Muscle of arm (tissue), 12 donors: ENCODE data around the gene LIN7A. TPM values are rescaled to one million over a fixed set of nuclear protein-coding genes. Genes with fewer than 3 reads are reported as not detected.
"Not testable (repeated sequence)": the region's sequence is repeated elsewhere in the genome, so short reads cannot be mapped to it uniquely, and the experiment has no call there.

ENCODE experiments used
- DNase-seq: peaks from one replicate; pipeline ENCODE4 v3.0.0-alpha.2; 2013
- polyA plus RNA-seq, 12 donors: library from polyadenylated mRNA; unstranded; fragments of 120-200 nt; gene quantifications; one replicate each; pipeline ENCODE4 v1.2.1, GENCODE V29; 2013; ENCODE audit not compliant: insufficient read length in 12 of 12

LIN7A gene
- polyA plus RNA-seq, 12 donors, result 2.3 to 9.1 (median 3.3) TPM; not detected in 1

DNA sequence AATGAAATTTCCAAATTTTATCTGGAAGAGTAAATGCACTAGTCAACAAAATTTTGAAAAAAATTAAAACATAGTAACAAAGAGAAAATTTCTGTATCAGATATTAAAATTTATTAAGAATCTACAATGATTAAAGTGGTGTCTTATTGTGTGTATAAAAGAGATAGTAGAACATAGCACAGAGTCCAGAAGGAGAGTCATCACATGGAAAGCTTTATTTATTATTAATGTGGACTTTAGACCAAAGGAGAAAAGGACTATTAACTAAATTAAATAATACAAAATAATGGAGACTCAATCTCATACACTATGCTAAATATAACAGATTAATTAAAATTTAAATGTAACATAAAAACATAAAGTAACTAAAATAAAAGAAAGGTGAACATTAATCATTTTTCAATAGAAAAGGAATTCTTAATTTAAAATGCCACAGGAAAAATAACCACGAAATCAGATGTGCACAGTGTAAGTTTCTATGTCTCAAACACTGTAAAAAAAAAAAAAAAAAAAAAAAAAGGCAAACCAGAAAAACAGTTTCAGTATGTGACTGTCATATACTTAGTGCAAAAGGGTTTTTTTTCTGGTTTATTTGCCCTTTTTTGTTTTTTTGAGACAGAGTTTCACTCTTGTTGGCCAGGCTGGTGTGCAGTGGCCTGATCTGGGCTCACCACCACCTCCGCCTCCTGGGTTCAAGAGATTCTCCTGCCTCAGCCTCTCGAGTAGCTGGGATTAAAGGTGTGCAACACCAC is 125.6 kb downstream of the LIN7A start:
- DNase-seq, result no peak

DNA sequence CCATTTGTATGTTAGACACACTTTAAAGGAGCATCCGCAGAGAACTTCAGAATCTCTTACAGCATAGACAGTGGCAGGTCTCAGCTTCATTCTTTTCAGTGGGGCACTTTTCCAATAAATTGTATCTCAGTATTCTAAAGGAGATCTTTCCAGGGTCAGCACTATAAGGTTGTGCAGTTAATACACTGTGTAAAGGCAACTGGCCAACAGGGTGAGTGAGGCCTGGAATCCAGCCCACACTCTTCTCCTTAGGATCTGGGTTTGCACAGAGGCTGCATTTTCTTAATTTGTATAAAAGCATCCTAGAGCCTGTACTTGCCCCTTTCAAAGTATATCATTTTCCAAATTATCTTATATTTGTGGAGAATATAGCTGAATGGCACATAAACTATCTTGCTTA is 126.9 kb downstream of the LIN7A start:
- DNase-seq, result no peak

DNA sequence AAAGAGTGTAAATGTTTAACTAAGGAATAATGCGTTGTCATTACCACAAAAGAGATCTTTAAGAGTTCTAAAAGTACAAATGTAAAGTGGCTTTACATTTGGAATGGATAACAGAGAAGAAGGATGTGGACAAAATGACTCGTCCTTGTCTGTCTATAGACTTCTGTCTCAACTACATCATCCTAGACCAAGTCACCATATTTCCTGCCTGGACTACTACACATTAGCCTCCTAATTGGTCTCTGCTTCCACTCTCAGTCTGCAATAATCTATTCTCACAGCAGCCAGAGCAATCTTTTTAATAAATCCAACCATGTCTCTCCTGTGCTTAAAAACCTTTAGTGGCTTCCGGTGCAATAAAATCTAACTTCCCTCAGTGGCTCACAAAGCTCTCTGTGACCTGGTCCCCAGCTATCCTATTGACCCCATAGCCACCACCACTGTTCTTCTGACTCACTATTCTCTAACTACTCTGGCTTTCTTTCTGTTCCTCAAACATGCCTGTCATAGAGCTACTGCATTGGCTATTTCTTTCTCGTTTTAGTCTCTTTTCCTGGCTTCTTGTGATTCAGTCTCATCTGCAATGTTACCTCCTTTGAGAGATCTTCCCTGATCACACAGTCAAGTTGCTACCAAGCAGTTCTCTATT is 130.0 kb downstream of the LIN7A start:
- DNase-seq, result no peak

DNA sequence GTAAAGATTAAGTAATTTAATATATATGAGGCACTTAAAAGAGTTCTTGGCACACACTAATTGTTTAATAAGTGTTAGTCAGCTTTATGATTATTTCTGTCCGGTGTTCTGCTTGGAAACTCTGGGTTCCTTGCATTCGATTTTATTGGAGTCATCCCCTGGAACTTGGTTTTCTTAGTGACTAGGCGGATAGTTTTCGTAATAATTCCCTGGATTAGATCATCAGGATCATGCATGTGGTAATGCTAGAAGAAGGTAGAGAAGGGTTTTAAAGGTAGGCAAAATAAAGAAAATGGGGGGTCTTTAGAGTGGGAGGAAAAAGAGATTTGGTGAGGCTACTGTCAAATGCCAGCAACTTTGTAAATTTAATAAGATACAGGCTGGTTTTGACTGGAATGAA is 132.6 kb downstream of the LIN7A start:
- DNase-seq, result no peak

DNA sequence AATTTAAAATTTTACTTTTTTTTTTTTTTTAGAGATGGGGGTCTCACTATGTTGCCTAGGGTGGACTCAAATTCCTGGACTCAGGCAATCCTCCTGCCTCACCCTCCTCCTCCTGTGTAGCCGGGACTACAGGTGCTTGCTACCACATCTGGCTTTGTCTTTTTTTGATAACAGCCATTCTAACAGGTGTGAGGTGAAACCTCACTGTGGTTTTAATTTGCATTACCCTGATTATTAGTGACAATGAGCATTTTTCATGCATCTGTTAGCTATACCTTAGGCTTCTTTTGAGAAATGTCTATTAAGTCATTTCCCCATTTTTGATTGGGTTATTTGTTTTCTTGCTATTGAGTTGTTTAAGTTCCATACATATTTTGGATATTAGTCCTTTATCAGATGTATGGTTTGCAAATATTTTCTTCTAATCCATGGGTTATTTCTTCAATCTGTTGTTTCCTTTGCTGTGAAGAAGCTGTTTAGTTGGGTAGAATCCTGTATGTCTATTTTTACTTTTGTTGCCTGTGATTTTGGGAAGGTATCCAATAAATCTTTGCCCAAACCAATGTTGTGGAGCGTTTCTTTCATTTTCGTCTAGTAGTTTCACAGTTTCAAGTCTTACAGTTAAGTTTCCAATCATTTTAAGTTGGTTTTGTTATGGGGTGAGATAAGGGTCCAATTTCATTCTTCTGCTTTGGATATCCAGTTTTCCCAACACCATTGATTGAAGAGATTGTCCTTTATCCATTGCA is 134.9 kb downstream of the LIN7A start:
- no peak for DNase-seq

DNA sequence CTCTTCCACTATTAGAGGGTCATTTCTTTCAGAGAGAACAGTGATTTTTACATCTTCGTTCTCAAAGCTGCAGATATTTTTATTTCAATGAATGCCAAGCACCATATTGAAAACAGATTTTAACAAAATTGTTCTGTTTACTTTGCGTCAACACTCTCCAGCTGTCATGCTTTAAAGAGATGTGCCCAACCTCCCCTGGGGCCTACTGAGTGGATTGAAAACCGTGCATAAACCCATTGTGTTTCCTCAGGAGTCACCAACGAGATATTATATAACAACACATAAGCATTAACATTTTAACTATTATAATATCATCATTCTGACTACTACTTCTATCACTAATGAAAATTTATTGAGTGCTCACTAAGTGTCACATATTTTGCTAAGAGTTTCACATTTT is 139.5 kb downstream of the LIN7A start:
- DNase-seq, result no peak

DNA sequence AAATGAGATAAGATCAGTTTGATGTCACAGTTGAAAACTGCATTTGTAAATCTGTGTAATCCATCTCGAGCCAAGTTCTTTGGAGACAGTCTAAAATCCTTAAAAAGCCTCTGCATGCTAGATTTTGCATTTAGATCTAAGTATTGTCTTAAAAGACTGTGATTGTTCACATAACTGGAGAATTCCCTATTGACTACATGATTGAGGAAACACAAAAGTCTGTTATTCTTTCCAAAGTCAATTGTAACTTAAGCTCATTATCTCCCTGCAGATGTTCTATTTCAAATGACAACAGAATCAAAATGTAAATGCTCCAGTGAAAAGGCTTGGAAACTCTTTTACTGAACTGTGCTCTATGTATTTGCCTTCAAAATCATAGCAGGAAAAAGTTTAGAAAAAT is 143.2 kb downstream of the LIN7A start:
- DNase-seq, result peak; percentile 8

DNA sequence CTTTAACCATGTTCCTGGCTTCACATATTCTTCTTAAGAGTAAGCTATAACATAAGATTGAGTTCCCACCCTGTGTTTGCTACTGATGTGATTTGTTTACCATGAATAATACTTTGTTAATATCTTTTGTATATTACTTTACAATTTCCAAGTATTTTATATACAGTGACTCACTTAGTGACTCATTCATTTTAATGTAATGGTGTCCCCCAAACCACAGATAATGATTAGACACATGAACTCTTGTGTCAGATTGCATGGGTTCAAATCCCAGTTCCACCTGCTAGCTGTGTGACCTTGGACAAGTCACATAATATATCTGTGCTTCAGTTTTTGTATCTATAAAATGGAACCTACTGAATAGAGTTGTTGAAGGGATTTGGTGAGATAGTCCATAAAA is 144.9 kb downstream of the LIN7A start:
- no peak for DNase-seq

DNA sequence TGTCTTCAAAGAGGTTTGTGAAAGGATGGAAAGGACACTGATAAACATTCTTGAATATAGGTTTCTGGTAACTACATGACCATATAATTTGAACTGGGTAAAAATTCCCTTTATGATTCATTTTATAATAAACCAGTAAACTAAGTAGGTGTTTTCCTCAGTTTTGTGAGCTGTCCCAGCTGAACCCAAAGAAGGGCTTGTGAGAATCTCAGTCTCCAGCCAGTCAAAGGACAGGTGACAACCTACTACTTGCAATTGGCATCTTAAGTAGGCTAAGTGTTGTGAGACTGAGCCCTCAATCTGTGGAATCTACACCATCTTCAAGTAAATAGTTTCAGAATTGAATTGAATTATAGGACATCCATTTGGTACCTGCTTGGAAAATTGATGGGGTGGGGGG is 145.9 kb downstream of the LIN7A start:
- no peak for DNase-seq

DNA sequence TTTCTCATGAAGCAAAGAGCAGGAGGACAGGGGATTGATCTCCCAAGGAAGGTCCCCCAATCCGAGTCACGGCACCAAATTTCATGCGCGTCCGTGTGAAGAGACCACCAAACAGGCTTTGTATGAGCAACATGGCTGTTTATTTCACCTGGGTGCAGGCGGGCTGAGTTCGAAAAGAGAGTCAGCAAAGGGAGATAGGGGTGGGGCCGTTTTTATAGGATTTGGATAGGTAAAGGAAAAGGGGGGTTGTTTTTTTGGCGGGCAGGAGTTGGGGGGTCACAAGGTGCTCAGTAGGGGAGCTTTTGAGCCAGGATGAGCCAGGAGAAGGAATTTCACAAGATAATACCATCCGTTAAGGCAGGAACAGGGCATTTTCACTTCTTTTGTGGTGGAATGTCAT is 149.3 kb downstream of the LIN7A start:
- DNase-seq, result not testable (repeated sequence)

DNA sequence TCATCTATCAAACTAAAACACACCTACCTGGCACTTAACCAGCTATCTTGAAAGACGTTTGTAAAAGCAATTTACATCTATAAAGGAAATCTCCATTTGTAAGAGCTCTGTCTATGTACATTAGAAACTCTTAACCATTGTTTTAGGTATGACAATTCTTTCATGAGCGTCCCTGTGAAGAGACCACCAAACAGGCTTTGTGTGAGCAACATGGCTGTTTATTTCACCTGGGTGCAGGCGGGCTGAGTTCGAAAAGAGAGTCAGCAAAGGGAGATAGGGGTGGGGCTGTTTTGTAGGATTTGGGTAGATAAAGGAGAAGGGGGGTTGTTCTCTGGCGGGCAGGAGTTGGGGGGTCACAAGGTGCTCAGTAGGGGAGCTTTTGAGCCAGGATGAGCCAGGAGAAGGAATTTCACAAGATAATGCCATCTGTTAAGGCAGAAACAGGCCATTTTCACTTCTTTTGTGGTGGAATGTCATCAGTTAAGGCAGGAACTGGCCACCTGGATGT is 154.7 kb downstream of the LIN7A start:
- not testable (repeated sequence) for DNase-seq

DNA sequence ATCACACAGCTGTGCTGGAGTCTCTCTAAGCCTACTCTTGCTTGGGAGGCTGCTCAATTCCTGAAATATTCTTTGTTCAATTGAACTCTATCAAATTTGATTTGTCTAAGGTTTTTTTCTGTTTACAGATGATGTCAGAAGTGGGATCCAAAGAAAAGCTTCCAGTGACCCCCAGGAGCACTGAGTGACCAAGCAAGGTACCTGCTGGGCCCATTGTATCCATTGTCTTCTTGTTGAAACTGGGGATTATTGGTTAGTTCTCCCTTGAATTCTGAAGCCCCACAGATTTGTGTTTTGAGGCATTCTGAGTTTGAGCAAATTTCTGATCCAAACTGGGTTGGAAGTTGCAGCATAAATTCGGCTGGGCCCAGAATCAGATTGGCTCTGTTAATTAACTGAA is 156.4 kb downstream of the LIN7A start:
- DNase-seq, result no peak

DNA sequence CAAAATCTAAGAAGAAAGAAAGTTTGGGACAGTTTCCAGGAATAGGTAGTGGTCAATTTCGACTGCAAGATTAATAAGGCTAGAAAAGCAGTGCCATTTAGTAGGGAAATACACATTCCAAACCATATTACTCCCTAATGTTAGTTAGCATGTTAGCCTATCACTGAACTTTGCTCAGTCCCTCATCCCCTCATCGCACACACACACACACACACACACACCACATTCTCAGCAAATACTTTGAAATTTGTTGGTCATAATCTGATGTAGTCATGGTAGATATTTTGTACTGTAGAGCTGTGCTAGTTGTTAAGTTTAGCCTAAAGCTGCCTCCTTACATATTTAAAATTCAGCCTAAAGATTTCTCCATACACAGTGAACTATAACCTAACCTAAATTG is 157.0 kb downstream of the LIN7A start:
- no peak for DNase-seq

DNA sequence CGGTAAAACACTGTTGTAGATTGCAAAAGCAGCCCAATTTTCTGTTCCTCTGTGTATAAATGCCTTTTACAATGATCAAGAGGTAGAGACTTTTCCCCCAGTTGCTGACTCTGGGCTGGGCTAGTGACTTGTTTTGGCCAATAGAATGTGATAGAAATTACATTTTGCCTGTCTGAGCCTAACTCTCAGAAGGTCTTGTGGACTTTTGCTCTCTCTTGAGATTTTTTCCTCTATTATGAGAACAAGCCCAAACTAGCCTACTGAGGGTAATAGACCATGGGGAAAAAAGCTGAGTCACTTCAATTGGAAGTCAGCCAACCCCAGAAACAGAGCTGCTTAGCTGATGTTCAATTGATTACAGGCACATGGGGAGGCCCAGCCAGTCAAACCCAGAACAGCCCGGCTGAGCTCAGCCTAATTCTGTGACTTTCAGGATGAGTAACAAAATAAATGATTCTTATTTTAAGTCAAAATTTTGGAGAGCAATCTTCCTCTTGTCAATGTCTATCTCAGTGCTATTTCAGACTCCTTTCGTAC is 159.7 kb downstream of the LIN7A start:
- DNase-seq, result peak; percentile 25

DNA sequence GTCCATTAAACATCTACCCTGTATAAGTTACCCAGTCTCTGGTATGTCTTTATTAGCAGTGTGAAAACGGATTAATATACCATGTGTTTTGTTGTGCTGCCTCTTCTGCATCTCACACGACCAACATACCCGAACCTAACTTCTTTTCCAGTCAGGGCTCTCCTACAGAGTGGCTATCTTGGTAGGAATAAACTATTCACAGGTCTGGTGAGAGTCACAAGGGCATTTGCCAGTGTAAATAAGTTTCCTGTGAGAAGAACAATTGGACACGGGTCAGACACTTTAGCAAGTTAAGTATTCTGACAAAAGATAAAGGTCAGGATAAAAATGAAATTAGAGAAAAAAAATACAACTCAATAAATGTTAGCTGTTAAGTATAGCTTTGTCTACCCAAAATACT is 160.1 kb downstream of the LIN7A start:
- DNase-seq, result no peak

DNA sequence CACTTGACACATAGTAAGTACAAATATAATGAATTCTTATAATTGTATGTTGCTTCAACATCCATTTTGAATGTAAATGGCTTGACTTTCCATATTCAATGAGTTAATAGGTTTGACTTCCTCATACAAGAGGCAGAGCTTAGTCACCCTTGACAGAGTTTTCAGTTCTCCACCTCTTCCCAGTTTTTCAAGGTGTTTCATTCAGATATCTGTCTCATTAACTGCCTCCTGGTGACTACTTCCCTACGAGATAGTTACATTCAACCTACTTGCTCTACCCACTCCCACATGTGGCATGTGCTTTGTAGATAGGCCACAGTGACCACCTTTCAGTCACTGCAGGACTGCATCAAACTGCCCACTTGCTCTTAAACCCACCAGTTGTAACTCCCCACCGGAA is 161.0 kb downstream of the LIN7A start:
- DNase-seq, result no peak

DNA sequence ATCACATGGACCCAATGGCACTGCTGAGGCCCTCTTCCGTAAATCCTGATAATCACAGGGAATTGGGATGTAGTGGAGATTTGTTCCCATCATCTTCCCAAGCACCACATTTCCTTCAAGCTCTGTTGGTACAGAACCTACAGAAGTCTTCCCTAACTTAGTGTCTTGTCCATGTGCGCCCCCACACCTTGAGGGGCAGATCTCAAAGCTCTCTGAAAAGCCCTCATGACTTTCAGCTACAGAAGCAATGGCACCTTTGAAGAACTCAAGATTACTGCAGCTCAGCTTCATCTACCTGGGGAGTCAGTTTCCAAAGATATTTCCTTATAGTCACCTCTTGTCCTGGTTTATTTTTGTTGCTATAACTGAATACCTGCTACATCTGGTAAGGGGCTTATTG is 166.8 kb downstream of the LIN7A start:
- no peak for DNase-seq

DNA sequence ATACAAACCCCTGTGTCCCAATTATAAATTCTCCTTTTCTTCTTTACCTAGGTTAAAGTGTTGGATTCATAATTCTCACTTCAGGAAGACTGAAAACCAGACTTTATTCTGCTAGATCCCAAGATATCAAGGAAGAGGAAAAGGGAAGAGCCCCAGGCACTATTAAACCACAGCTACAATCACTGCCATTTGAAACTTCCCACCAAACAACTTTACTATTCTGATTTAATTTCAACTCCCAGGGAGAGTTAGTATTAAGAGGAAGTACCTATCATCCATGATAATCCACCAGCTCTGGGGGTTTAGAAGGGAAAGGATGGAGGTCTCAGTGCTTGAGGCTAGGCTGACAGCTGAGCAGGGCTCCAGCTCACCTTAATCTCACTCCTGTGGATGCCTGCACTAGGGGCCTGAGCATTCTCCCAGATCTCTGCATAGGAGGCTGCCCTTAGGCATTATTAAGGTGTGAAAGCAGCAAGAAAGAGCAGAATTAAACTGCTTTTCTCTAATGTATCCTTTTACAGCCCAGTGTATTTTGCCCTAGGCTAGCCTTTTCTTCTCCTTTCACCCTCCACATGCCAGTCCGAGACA is 168.1 kb downstream of the LIN7A start:
- DNase-seq, result no peak

DNA sequence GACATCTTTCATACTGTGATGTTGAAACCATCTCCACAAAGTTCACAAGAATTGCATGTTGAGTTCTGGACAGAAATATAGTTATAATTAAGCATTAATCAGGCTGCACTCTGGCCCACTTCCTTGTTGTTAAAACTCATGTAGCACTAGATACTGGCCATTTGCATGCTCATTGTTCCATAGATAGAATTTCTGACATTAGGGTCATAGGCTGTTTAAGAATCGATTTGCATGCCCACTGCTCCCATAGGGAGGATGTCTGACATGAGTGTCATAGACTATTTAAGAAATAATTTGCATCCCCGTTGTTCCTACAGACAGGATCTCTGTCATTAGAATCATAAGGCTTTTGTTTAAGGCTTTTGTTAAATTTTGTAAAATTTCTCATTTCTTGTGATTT is 170.8 kb downstream of the LIN7A start:
- no peak for DNase-seq

DNA sequence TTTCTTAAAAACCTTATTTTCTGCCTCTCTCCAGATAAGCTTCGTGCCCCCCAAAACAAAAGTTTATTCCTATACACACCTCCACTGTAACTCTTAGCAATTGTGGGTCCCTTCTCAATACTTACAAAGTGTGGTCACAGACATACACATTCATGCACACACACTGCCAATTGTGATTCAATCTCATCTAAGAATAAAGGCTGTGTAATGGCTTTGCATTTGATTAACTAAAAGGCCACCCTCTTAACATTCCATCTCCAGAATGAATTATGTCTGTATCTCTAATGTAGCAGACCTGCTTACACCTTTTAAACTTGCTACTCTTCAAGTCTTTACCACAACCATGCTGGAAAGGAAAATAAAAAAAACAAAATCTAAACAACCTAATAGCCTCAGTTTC is 171.5 kb downstream of the LIN7A start:
- no peak for DNase-seq

DNA sequence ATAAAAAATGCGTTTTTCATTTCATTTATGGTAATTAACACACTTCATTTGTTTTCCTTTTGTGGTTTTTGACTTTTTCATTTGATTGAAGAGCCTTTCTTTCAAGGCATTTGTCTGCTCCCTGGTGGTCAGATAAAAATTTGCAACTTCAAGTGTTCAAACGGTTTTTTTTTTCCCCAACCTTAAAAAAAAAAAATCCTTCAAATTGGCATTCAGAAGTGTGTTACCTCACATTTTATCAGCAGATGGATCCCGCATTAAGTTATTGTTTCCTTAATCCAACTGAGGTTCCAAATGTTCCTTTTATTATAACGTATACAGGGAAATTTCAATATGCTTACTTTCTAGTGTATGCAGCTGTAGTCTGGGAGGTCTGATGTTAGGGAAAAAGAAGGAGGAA is 173.9 kb downstream of the LIN7A start:
- DNase-seq, result peak; percentile 35

DNA sequence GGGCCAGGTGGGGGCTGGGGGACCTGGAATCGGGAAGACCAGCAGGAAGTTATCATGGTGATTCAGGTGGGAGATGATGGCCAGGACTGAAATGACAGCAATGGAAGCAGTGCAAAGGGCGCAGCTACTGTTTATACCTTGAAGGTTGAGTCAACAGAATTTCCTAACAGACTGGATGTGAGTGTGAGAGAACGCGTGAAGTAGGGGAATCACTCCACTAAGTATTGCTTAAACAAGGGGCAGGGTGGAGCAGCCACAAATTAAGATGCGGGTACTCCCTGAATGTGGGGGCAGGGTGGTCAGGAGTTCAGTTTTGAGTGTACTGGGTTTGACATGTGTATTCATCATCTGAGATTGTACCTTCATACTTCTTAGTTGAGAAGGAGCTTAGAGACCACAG is 175.9 kb downstream of the LIN7A start:
- DNase-seq, result no peak
